H9 (cell line): ENCODE results near the gene C15orf40. TPM values are rescaled to one million over a fixed set of nuclear protein-coding genes. Genes with fewer than 3 reads are reported as not detected.

Experiments used
- DNase-seq: peaks from one replicate; pipeline ENCODE4 v3.0.0-alpha.2; 2017
- H2AFZ ChIP-seq: one replicate; pipeline ENCODE4 v1.6.1; 2013; ENCODE audit warnings: mild to moderate bottlenecking, low read length, control low read depth, moderate library complexity
- H2AK5ac ChIP-seq: 2 replicates; pipeline ENCODE4 v1.6.1; 2013; ENCODE audit warnings: low read length, control low read depth, mixed read lengths; ENCODE audit not compliant: insufficient read length
- H2BK120ac ChIP-seq: one replicate; pipeline ENCODE4 v1.6.1; 2013; ENCODE audit warnings: low read depth, mild to moderate bottlenecking, low read length, control low read depth, inconsistent platforms; ENCODE audit not compliant: poor library complexity, severe bottlenecking
- H2BK12ac ChIP-seq: 2 replicates; pipeline ENCODE4 v1.6.1; 2013; ENCODE audit warnings: low read length, control low read depth, mixed read lengths, low read depth; ENCODE audit not compliant: insufficient read length
- H2BK15ac ChIP-seq: 2 replicates; pipeline ENCODE4 v1.6.1; 2013; ENCODE audit warnings: low read depth, low read length, control low read depth
- H2BK20ac ChIP-seq: one replicate; pipeline ENCODE4 v1.6.1; 2013; ENCODE audit warnings: low read depth, mild to moderate bottlenecking, low read length, control low read depth, inconsistent platforms; ENCODE audit not compliant: poor library complexity, severe bottlenecking
- H2BK5ac ChIP-seq: 2 replicates; pipeline ENCODE4 v1.6.1; 2013; ENCODE audit warnings: low read length, control low read depth, mixed read lengths; ENCODE audit not compliant: insufficient read length
- H3K14ac ChIP-seq: 2 replicates; pipeline ENCODE4 v1.6.1; 2013; ENCODE audit warnings: low read length, control low read depth; ENCODE audit not compliant: insufficient read depth
- H3K18ac ChIP-seq: 2 replicates; pipeline ENCODE4 v1.6.1; 2013; ENCODE audit warnings: low read depth, mild to moderate bottlenecking, mixed read lengths, low read length, control low read depth; ENCODE audit not compliant: insufficient read length
- H3K23ac ChIP-seq: 2 replicates; pipeline ENCODE4 v1.6.1; 2013; ENCODE audit warnings: low read length, control low read depth, mixed read lengths, low read depth; ENCODE audit not compliant: insufficient read length
- H3K23me2 ChIP-seq: 2 replicates; pipeline ENCODE4 v1.6.1; 2013; ENCODE audit warnings: low read depth, mild to moderate bottlenecking, mixed read lengths, low read length, control low read depth; ENCODE audit not compliant: insufficient read length, poor library complexity, severe bottlenecking
- H3K27ac ChIP-seq: 2 replicates; pipeline ENCODE4 v1.5.1; 2013; ENCODE audit warnings: low read length, control low read depth, mixed read lengths, low read depth; ENCODE audit not compliant: insufficient read length
- H3K27me3 ChIP-seq: 2 replicates; pipeline ENCODE4 v1.6.1; 2013; ENCODE audit warnings: low read length, control low read depth, inconsistent platforms; ENCODE audit not compliant: insufficient read depth
- H3K4ac ChIP-seq: 2 replicates; pipeline ENCODE4 v1.6.1; 2013; ENCODE audit warnings: low read depth, mild to moderate bottlenecking, control low read depth, inconsistent platforms, low read length, moderate library complexity
- H3K4me1 ChIP-seq: 2 replicates; pipeline ENCODE4 v1.6.1; 2013; ENCODE audit warnings: low read length, control low read depth, inconsistent platforms; ENCODE audit not compliant: insufficient read depth
- H3K4me2 ChIP-seq: 2 replicates; pipeline ENCODE4 v1.6.1; 2013; ENCODE audit warnings: low read length, control low read depth, mixed read lengths; ENCODE audit not compliant: insufficient read length, insufficient read depth
- H3K56ac ChIP-seq: 2 replicates; pipeline ENCODE4 v1.6.1; 2013; ENCODE audit warnings: low read depth, mild to moderate bottlenecking, mixed read lengths, low read length, control low read depth; ENCODE audit not compliant: insufficient read length
- H3K79me1 ChIP-seq: 2 replicates; pipeline ENCODE4 v1.6.1; 2013; ENCODE audit warnings: low read depth, mild to moderate bottlenecking, moderate library complexity, low read length, control low read depth, inconsistent platforms; ENCODE audit not compliant: insufficient read depth, poor library complexity, severe bottlenecking
- H3K79me2 ChIP-seq: 2 replicates; pipeline ENCODE4 v1.6.1; 2013; ENCODE audit warnings: low read length, control low read depth, inconsistent platforms; ENCODE audit not compliant: insufficient read depth
- H3K9ac ChIP-seq: 2 replicates; pipeline ENCODE4 v1.6.1; 2013; ENCODE audit warnings: low read length, control low read depth, mixed read lengths; ENCODE audit not compliant: insufficient read length; ENCODE audit errors: extremely low read depth
- H3K9me3 ChIP-seq: one replicate; pipeline ENCODE4 v1.6.1; 2013; ENCODE audit warnings: low read depth, low read length, inconsistent platforms; ENCODE audit not compliant: control insufficient read depth
- H3T11ph ChIP-seq: one replicate; pipeline ENCODE4 v1.6.1; 2013; ENCODE audit warnings: mild to moderate bottlenecking, low read length, control low read depth, inconsistent platforms
- H4K20me1 ChIP-seq: one replicate; pipeline ENCODE4 v1.6.1; 2013; ENCODE audit not compliant: control insufficient read depth, insufficient read length, insufficient read depth
- H4K5ac ChIP-seq: 2 replicates; pipeline ENCODE4 v1.6.1; 2013; ENCODE audit warnings: low read depth, mild to moderate bottlenecking, mixed read lengths, low read length, control low read depth; ENCODE audit not compliant: insufficient read length
- H4K8ac ChIP-seq: replicated peaks from 2 replicates; pipeline ENCODE4 v1.6.1; 2013; ENCODE audit warnings: low read length, control low read depth, mixed read lengths, low read depth; ENCODE audit not compliant: insufficient read length
- H4K91ac ChIP-seq: 2 replicates; pipeline ENCODE4 v1.6.1; 2013; ENCODE audit warnings: low read depth, mild to moderate bottlenecking, moderate library complexity, mixed read lengths, low read length, control low read depth; ENCODE audit not compliant: insufficient read length
- H3K27ac Mint-ChIP-seq, 3 experiments: 2 replicates in 2 of 3; 3 replicates in 1 of 3; pipeline ENCODE4 v1.8.0; 2020 to 2021; ENCODE audit warnings: mixed read lengths in 3 of 3, mild to moderate bottlenecking in 1 of 3, moderate library complexity in 1 of 3
- H3K27me3 Mint-ChIP-seq: 2 replicates; pipeline ENCODE4 v1.8.0; 2021; ENCODE audit warnings: low read depth, mild to moderate bottlenecking, moderate library complexity, mixed read lengths
- H3K36me3 Mint-ChIP-seq, 3 experiments: 2 replicates in 2 of 3; 3 replicates in 1 of 3; pipeline ENCODE4 v1.8.0; 2020 to 2021; ENCODE audit warnings: low read depth in 3 of 3, mixed read lengths in 3 of 3; ENCODE audit not compliant: insufficient read depth in 1 of 3
- H3K4me1 Mint-ChIP-seq, 2 experiments: 2 replicates each; pipeline ENCODE4 v1.8.0; 2020; ENCODE audit warnings: mixed read lengths in 2 of 2
- H3K4me3 Mint-ChIP-seq, 2 experiments: 2 replicates in 1 of 2; 3 replicates in 1 of 2; pipeline ENCODE4 v1.8.0; 2020 to 2021; ENCODE audit warnings: mild to moderate bottlenecking in 2 of 2, mixed read lengths in 2 of 2, moderate library complexity in 1 of 2
- H3K9me3 Mint-ChIP-seq, 2 experiments: 2 replicates in 1 of 2; 3 replicates in 1 of 2; pipeline ENCODE4 v1.8.0; 2020; ENCODE audit warnings: mild to moderate bottlenecking in 2 of 2, mixed read lengths in 2 of 2, moderate library complexity in 1 of 2
- WGBS: extraction: QIAGEN DNeasy Blood & Tissue Kit; methylation state at CpG from one replicate; pipeline ENCODE4 v1.1.7; 2013; ENCODE audit warnings: missing lambda C conversion rate, low lambda C conversion rate, mixed read lengths; ENCODE audit not compliant: insufficient read length; ENCODE audit errors: extremely low coverage; 5-methylcytosine and 5-hydroxymethylcytosine counted together
- total RNA-seq: library from RNA; stranded (reverse); gene quantifications from 2 replicates; pipeline ENCODE4 v1.2.1, GENCODE V29; 2021
- TF ChIP-seq, protein P1 (sequence below): fragments of 200-600 bp; sonication (generic); conservative IDR thresholded peaks from 3 replicates; pipeline ENCODE4 v1.8.0; 2021; ENCODE audit warnings: antibody characterized with exemption, mild to moderate bottlenecking

The C15orf40 gene
- total RNA-seq, 1 experiment from 2014 or later: 11.5 TPM

DNA sequence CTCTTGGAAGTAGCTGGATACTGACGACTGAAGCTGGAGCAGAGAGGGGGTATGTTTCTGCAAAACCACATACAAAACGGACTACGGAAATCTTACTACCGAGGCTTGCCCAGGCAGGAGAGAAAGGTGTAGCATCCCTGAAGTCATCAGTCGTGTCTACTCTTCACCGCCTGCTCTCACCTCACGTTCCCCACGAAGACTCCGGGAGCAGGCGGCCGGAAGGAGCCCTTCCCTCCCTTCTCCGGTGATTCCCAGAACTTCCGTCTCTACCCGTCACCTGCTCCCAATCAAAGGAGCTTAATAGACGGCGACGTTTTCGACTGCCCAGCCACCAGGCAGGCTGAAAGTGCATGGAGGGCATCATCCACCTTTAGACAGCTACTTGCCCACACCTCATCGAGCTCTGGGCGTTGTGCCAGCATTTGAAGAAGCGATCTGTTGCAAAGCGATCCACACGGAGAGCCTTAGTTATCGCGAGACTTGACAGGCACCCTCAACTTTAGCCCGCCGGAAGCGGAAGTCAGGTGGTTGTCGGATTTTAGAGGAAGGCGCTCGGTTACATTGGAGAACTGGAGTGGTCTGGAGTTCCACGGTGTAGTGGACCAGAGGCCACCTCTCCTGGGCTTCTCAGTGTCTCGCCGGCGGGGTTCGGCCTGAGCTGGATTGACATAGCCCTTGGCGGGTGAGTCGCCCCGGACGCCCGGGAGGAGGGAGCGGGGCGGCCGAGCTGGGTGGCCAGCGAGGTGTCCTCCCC, 25.6 kb downstream of the C15orf40 start, which contains the start of gene RAMAC:
RAMAC (plus strand) TSS at position 523 of the 754 bp plus-strand sequence. CDS start 2,809 bp downstream, outside the sequence.
- H3K79me2 ChIP-seq: no peaks in the 10 kb centered on the region; the same call in 1 of the 2 replicates
- 0 out of 2 replicates have a peak, but pooled peaks cover 3% of the 10 kb centered on the region for H3K27me3 ChIP-seq
- H3K9me3 ChIP-seq: no peaks in the 10 kb centered on the region
- Mint-ChIP-seq H3K36me3 (peaks cover 5 to 33% (median 31%) of the 10 kb centered on the region in 3 experiments; a peak in 6 of 7 replicates), H3K9me3 (peaks cover 0 to 5% of the 10 kb centered on the region in 2 experiments; a peak in 2 of 5 replicates), H3K4me1 (peaks cover 6 to 13% of the 10 kb centered on the region in 2 experiments; a peak in 2 of 4 replicates), H3K27me3 (peaks cover 20% of the 10 kb centered on the region), H3K4me3 (peak within 1 kb of the TSS; percentile 95 to 97), H3K27ac (peak within 1 kb of the TSS; percentile 84 to 98 (median 96); a peak in 6 of 7 replicates)
- H2BK20ac ChIP-seq: no peak within 1 kb of the TSS
- H3K14ac ChIP-seq: peak within 1 kb of the TSS; percentile 88
- H3K27ac ChIP-seq: no peak within 1 kb of the TSS
- H3K79me1 ChIP-seq: peaks cover 8% of the 10 kb centered on the region
- TF ChIP-seq, protein P1, sequence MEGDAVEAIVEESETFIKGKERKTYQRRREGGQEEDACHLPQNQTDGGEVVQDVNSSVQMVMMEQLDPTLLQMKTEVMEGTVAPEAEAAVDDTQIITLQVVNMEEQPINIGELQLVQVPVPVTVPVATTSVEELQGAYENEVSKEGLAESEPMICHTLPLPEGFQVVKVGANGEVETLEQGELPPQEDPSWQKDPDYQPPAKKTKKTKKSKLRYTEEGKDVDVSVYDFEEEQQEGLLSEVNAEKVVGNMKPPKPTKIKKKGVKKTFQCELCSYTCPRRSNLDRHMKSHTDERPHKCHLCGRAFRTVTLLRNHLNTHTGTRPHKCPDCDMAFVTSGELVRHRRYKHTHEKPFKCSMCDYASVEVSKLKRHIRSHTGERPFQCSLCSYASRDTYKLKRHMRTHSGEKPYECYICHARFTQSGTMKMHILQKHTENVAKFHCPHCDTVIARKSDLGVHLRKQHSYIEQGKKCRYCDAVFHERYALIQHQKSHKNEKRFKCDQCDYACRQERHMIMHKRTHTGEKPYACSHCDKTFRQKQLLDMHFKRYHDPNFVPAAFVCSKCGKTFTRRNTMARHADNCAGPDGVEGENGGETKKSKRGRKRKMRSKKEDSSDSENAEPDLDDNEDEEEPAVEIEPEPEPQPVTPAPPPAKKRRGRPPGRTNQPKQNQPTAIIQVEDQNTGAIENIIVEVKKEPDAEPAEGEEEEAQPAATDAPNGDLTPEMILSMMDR: no peak
- no CpG with 5 or more reads among the region's 45 CpGs for WGBS
- DNase-seq: peak; percentile 91
- no peak within 1 kb of the TSS for H2BK15ac ChIP-seq
- peak within 1 kb of the TSS; percentile 43 for H4K5ac ChIP-seq
- H3K9ac ChIP-seq: peak within 1 kb of the TSS; percentile 97
- H2AK5ac ChIP-seq: no peak within 1 kb of the TSS
- no peak within 1 kb of the TSS for H3T11ph ChIP-seq
- H2BK120ac ChIP-seq: no peak within 1 kb of the TSS
- H3K4me1 ChIP-seq: no peaks in the 10 kb centered on the region; the same call in 1 of the 2 replicates
- H2BK12ac ChIP-seq: no peak within 1 kb of the TSS
- peak within 1 kb of the TSS; percentile 93 for H3K4me2 ChIP-seq
- no peak within 1 kb of the TSS for H4K91ac ChIP-seq
- H3K56ac ChIP-seq: no peak within 1 kb of the TSS
- H4K20me1 ChIP-seq: no peaks in the 10 kb centered on the region
- no peak within 1 kb of the TSS for H3K4ac ChIP-seq
- H2AFZ ChIP-seq: peak within 1 kb of the TSS; percentile 98
- H2BK5ac ChIP-seq: no peak within 1 kb of the TSS
- H3K18ac ChIP-seq: peak within 1 kb of the TSS; percentile 95
- peaks cover 10% of the 10 kb centered on the region for H3K23me2 ChIP-seq
- no peak within 1 kb of the TSS for H4K8ac ChIP-seq
- H3K23ac ChIP-seq: no peak within 1 kb of the TSS
